ENCODE data around the gene C1QA.

Gene C1QA, protein sequence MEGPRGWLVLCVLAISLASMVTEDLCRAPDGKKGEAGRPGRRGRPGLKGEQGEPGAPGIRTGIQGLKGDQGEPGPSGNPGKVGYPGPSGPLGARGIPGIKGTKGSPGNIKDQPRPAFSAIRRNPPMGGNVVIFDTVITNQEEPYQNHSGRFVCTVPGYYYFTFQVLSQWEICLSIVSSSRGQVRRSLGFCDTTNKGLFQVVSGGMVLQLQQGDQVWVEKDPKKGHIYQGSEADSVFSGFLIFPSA

DNA sequence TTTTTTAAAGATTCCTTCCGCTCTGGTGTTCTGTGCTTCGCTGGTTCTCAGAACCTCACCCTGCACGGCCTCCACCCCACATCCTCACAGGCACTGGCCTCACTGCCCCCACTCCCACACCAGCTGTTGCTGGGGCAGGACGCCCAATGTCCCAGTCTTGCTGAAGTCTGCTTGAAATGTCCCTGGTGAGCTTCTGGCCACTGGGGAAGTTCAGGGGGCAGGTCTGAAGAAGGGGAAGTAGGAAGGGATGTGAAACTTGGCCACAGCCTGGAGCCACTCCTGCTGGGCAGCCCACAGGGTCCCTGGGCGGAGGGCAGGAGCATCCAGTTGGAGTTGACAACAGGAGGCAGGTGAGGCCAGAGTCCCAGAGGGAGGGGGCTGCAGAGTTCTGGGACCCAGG is at the start of gene C1QA:
C1QA (plus strand) TSS at position 276 of the 400 bp plus-strand sequence. CDS start 989 bp downstream, outside the sequence.
- peak within 1 kb of the TSS; percentile 30 to 51 for H3K4me3 ChIP-seq (ENCODE audit: low read depth in 1 of 2, low read length in 2 of 2)
- H3K9ac ChIP-seq (ENCODE audit: low read depth in 1 of 2, low read length in 2 of 2), result peak within 1 kb of the TSS in 1 of 2 donors; percentile 6
- no peak within 1 kb of the TSS for H3K27ac ChIP-seq (ENCODE audit: low read depth, low read length)

DNA sequence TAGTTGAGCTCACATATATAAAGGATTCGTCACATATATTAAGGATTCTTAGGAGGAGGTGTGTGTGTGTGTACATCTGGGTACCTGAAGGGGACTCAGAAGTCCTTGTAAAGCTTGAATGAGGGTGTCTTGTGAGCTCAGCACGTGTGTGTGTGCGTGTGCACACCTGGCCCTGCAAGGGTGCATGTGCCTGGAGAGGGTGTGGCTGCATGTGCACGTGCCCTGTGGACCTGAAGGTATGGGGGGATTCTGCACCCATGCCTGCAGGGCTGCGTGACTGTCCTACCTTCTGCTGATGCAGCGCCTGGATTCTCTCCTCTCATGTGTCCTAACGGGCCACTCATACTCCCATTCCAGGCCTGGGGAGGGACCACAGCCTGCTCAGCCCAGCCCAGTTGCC is 49.2 kb upstream of the C1QA start:
- Histone ChIP-seq H3K27ac (ENCODE audit: low read depth, low read length) (no peak overlapping the region), H3K36me3 (ENCODE audit: control insufficient read depth in 1 of 2, insufficient read depth in 2 of 2, low read length in 2 of 2) (no peaks in the 10 kb centered on the region), H3K4me1 (ENCODE audit: control insufficient read depth in 1 of 2, insufficient read depth in 2 of 2, low read length in 2 of 2) (no peaks in the 10 kb centered on the region), H3K9me3 (ENCODE audit: control insufficient read depth in 1 of 2, low read length in 2 of 2) (no peaks in the 10 kb centered on the region), H3K4me3 (ENCODE audit: low read depth in 1 of 2, low read length in 2 of 2) (no peak overlapping the region), H3K9ac (ENCODE audit: low read depth in 1 of 2, low read length in 2 of 2) (no peak overlapping the region), H3K27me3 (ENCODE audit: control insufficient read depth in 1 of 2, insufficient read depth in 2 of 2, low read length in 2 of 2) (peaks cover 6 to 8% of the 10 kb centered on the region in 2 donors)

More for the DNA sequence above, at the start of gene C1QA:
- no peaks in the 10 kb centered on the region for H3K36me3 ChIP-seq (ENCODE audit: control insufficient read depth in 1 of 2, insufficient read depth in 2 of 2, low read length in 2 of 2)
- peaks cover 0 to 2% of the 10 kb centered on the region in 2 donors for H3K4me1 ChIP-seq (ENCODE audit: control insufficient read depth in 1 of 2, insufficient read depth in 2 of 2, low read length in 2 of 2)
- H3K27me3 ChIP-seq (ENCODE audit: control insufficient read depth in 1 of 2, insufficient read depth in 2 of 2, low read length in 2 of 2), result peaks cover 0 to 4% of the 10 kb centered on the region in 2 donors
- no peaks in the 10 kb centered on the region for H3K9me3 ChIP-seq (ENCODE audit: control insufficient read depth in 1 of 2, low read length in 2 of 2)

DNA sequence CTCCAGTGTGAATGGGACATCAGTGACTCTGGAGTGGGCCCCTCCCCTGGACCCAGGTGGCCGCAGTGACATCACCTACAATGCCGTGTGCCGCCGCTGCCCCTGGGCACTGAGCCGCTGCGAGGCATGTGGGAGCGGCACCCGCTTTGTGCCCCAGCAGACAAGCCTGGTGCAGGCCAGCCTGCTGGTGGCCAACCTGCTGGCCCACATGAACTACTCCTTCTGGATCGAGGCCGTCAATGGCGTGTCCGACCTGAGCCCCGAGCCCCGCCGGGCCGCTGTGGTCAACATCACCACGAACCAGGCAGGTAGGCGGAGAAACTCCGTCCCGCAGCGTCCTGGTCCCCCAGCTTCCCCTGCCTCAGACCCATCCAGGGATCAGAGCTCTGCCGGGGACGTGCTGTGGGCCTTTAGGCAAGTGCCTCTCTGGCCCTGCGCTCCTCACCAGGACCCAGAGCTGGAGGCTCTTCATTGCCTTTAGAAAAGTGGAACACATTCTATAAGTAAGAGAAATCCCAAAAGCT is 47.5 kb upstream of the C1QA start:
- H3K9ac ChIP-seq (ENCODE audit: low read depth in 1 of 2, low read length in 2 of 2), result no peak overlapping the region
- H3K4me3 ChIP-seq (ENCODE audit: low read depth in 1 of 2, low read length in 2 of 2), result no peak overlapping the region
- H3K27ac ChIP-seq (ENCODE audit: low read depth, low read length), result no peak overlapping the region
- H3K9me3 ChIP-seq (ENCODE audit: control insufficient read depth in 1 of 2, low read length in 2 of 2), result no peaks in the 10 kb centered on the region
- H3K36me3 ChIP-seq (ENCODE audit: control insufficient read depth in 1 of 2, insufficient read depth in 2 of 2, low read length in 2 of 2), result no peaks in the 10 kb centered on the region
- peaks cover 20% of the 10 kb centered on the region in 2 donors for H3K27me3 ChIP-seq (ENCODE audit: control insufficient read depth in 1 of 2, insufficient read depth in 2 of 2, low read length in 2 of 2)
- no peaks in the 10 kb centered on the region for H3K4me1 ChIP-seq (ENCODE audit: control insufficient read depth in 1 of 2, insufficient read depth in 2 of 2, low read length in 2 of 2)

DNA sequence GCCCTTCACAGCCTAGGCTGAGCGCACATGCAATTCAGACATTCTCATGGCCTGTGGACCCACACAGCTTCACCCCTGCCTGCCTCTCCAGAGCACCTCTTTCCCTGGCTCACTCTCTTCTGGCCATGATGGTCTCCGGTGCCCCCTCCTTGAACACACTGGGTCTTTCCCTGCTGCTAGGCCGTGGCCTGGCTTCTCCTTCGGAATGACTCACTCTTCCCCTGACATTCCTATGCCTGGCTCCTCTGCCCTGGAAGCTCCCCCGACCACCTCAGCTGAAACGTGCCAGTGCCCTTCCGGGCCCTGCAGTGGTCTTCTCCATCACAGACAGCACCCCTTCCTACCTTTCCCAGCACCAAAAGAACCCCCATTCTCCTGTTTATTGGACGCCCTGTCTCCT is 44.9 kb upstream of the C1QA start:
- Histone ChIP-seq H3K36me3 (ENCODE audit: control insufficient read depth in 1 of 2, insufficient read depth in 2 of 2, low read length in 2 of 2) (no peaks in the 10 kb centered on the region), H3K4me3 (ENCODE audit: low read depth in 1 of 2, low read length in 2 of 2) (no peak overlapping the region), H3K4me1 (ENCODE audit: control insufficient read depth in 1 of 2, insufficient read depth in 2 of 2, low read length in 2 of 2) (no peaks in the 10 kb centered on the region), H3K9ac (ENCODE audit: low read depth in 1 of 2, low read length in 2 of 2) (no peak overlapping the region), H3K27me3 (ENCODE audit: control insufficient read depth in 1 of 2, insufficient read depth in 2 of 2, low read length in 2 of 2) (peaks cover 33 to 34% of the 10 kb centered on the region in 2 donors), H3K9me3 (ENCODE audit: control insufficient read depth in 1 of 2, low read length in 2 of 2) (no peaks in the 10 kb centered on the region), H3K27ac (ENCODE audit: low read depth, low read length) (no peak overlapping the region)

DNA sequence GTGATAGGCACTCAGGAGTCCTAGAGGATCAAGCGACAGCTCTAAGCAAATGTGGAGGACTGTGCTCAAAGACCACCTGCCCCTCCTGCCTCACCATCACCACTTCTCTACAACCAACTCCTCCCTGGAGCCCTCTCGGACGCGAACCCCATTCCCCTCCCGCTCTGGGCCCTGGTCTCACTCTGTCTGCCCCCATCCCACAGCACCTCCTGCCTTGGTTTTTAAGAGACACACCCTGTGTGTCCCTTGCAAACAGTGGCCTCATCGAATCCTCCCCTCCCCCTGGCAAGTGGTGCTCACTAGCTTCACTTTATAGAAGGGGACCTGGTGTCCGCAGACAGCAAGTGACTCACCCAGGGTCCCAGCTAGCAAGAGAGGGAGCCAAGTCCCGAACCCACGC is 44.4 kb upstream of the C1QA start:
- Histone ChIP-seq H3K4me3 (ENCODE audit: low read depth in 1 of 2, low read length in 2 of 2) (no peak overlapping the region), H3K9me3 (ENCODE audit: control insufficient read depth in 1 of 2, low read length in 2 of 2) (no peaks in the 10 kb centered on the region), H3K36me3 (ENCODE audit: control insufficient read depth in 1 of 2, insufficient read depth in 2 of 2, low read length in 2 of 2) (no peaks in the 10 kb centered on the region), H3K9ac (ENCODE audit: low read depth in 1 of 2, low read length in 2 of 2) (no peak overlapping the region), H3K4me1 (ENCODE audit: control insufficient read depth in 1 of 2, insufficient read depth in 2 of 2, low read length in 2 of 2) (no peaks in the 10 kb centered on the region), H3K27me3 (ENCODE audit: control insufficient read depth in 1 of 2, insufficient read depth in 2 of 2, low read length in 2 of 2) (peaks cover 33 to 34% of the 10 kb centered on the region in 2 donors), H3K27ac (ENCODE audit: low read depth, low read length) (no peak overlapping the region)

DNA sequence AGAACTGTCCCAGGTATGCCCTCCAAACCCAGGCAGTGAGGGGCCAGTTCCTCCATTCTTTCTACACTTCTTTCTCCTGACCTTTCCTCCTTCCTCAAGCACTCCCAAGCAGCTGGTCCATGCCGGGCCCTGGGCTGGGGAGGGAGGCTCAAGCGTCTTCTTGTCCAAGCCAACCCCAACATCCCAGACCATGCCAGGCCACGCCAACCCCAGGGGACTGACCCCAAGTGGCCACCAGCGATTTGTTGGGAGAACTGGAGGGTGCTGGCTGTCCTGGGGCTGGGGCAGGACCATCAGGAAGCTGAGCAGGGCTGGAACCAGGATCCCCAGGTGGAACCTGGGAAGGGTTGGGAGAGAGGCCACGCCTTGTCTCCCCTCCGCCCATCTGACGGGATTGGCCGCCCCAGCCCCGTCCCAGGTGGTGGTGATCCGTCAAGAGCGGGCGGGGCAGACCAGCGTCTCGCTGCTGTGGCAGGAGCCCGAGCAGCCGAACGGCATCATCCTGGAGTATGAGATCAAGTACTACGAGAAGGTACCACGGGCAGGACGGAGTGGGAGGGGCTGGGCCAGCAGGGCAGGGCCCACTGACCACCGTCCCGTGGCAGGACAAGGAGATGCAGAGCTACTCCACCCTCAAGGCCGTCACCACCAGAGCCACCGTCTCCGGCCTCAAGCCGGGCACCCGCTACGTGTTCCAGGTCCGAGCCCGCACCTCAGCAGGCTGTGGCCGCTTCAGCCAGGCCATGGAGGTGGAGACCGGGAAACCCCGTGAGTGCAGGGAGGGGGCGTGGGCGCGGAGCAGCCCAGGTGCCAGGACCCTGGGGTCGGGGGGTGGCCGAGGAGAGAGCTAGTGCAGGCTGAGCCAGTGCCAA is 43.3 kb upstream of the C1QA start:
- no peaks in the 10 kb centered on the region for H3K4me1 ChIP-seq (ENCODE audit: control insufficient read depth in 1 of 2, insufficient read depth in 2 of 2, low read length in 2 of 2)
- H3K4me3 ChIP-seq (ENCODE audit: low read depth in 1 of 2, low read length in 2 of 2), result no peak overlapping the region
- H3K9ac ChIP-seq (ENCODE audit: low read depth in 1 of 2, low read length in 2 of 2), result no peak overlapping the region
- no peak overlapping the region for H3K27ac ChIP-seq (ENCODE audit: low read depth, low read length)
- no peaks in the 10 kb centered on the region for H3K9me3 ChIP-seq (ENCODE audit: control insufficient read depth in 1 of 2, low read length in 2 of 2)
- H3K27me3 ChIP-seq (ENCODE audit: control insufficient read depth in 1 of 2, insufficient read depth in 2 of 2, low read length in 2 of 2), result peaks cover 33 to 34% of the 10 kb centered on the region in 2 donors
- H3K36me3 ChIP-seq (ENCODE audit: control insufficient read depth in 1 of 2, insufficient read depth in 2 of 2, low read length in 2 of 2), result no peaks in the 10 kb centered on the region

DNA sequence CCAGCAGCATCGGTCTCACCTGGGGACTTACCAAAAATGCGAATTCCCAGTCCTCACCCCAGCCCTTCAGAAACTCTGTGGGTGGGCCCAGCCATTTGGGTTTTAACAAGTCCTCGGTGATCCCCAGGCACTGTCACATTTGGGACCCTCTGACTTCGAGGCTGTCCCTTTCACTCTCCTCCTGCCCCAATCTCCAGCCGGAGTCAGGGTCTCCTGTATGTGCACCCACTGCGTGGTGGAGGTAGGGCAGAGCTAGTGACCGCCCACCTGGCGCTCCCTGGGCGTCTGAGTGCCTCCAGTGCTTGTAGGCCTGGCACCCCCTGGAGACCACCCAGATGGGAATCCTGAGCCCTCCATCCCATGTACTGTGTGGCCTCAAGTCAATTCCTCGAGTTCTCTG is 42.0 kb upstream of the C1QA start:
- Histone ChIP-seq H3K36me3 (ENCODE audit: control insufficient read depth in 1 of 2, insufficient read depth in 2 of 2, low read length in 2 of 2) (no peaks in the 10 kb centered on the region), H3K9ac (ENCODE audit: low read depth in 1 of 2, low read length in 2 of 2) (no peak overlapping the region), H3K4me3 (ENCODE audit: low read depth in 1 of 2, low read length in 2 of 2) (no peak overlapping the region), H3K27me3 (ENCODE audit: control insufficient read depth in 1 of 2, insufficient read depth in 2 of 2, low read length in 2 of 2) (peaks cover 33 to 34% of the 10 kb centered on the region in 2 donors), H3K4me1 (ENCODE audit: control insufficient read depth in 1 of 2, insufficient read depth in 2 of 2, low read length in 2 of 2) (no peaks in the 10 kb centered on the region), H3K9me3 (ENCODE audit: control insufficient read depth in 1 of 2, low read length in 2 of 2) (no peaks in the 10 kb centered on the region), H3K27ac (ENCODE audit: low read depth, low read length) (no peak overlapping the region)

DNA sequence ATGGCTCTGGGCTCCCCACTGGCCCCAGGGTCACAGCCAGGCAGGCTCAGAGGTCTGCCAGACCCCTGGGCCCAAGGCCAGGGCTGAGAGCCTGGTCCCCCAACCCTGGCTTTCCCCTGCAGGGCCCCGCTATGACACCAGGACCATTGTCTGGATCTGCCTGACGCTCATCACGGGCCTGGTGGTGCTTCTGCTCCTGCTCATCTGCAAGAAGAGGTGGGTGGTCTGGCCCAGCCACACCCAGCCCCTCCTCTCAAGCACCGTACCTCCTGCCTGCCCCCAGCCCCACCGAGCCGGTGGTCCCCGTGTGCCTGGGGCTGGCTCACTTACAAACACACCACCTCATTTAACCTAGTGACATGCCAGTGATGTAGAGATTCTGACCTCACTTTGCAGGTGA is 41.3 kb upstream of the C1QA start:
- Histone ChIP-seq H3K9me3 (ENCODE audit: control insufficient read depth in 1 of 2, low read length in 2 of 2) (no peaks in the 10 kb centered on the region), H3K27me3 (ENCODE audit: control insufficient read depth in 1 of 2, insufficient read depth in 2 of 2, low read length in 2 of 2) (peaks cover 32 to 33% of the 10 kb centered on the region in 2 donors), H3K4me3 (ENCODE audit: low read depth in 1 of 2, low read length in 2 of 2) (no peak overlapping the region), H3K27ac (ENCODE audit: low read depth, low read length) (no peak overlapping the region), H3K36me3 (ENCODE audit: control insufficient read depth in 1 of 2, insufficient read depth in 2 of 2, low read length in 2 of 2) (no peaks in the 10 kb centered on the region), H3K9ac (ENCODE audit: low read depth in 1 of 2, low read length in 2 of 2) (no peak overlapping the region), H3K4me1 (ENCODE audit: control insufficient read depth in 1 of 2, insufficient read depth in 2 of 2, low read length in 2 of 2) (no peaks in the 10 kb centered on the region)

DNA sequence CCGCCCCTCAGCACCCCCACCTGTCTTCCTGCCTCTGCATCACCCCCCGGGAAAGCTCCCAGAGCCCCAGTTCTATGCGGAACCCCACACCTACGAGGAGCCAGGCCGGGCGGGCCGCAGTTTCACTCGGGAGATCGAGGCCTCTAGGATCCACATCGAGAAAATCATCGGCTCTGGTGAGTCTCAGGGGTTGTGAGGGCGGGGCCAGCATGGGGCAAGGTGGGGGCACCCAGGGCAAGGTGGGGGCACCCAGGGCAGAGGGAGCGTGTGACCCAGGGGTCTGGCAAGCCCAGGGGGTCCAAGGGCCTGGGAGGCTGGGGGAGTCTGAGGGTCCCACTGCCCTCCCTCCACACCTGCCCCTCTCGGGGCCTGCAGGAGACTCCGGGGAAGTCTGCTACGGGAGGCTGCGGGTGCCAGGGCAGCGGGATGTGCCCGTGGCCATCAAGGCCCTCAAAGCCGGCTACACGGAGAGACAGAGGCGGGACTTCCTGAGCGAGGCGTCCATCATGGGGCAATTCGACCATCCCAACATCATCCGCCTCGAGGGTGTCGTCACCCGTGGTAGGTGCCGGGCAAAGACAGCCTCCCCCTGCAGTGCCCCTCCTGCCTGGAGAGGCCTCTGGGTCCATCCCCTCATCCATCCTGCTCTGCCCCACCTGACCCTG is 39.0 kb upstream of the C1QA start:
- H3K4me1 ChIP-seq (ENCODE audit: control insufficient read depth in 1 of 2, insufficient read depth in 2 of 2, low read length in 2 of 2), result no peaks in the 10 kb centered on the region
- no peak overlapping the region for H3K9ac ChIP-seq (ENCODE audit: low read depth in 1 of 2, low read length in 2 of 2)
- H3K27ac ChIP-seq (ENCODE audit: low read depth, low read length), result no peak overlapping the region
- no peak overlapping the region for H3K4me3 ChIP-seq (ENCODE audit: low read depth in 1 of 2, low read length in 2 of 2)
- H3K36me3 ChIP-seq (ENCODE audit: control insufficient read depth in 1 of 2, insufficient read depth in 2 of 2, low read length in 2 of 2), result no peaks in the 10 kb centered on the region
- H3K27me3 ChIP-seq (ENCODE audit: control insufficient read depth in 1 of 2, insufficient read depth in 2 of 2, low read length in 2 of 2), result peaks cover 25 to 29% of the 10 kb centered on the region in 2 donors
- no peaks in the 10 kb centered on the region for H3K9me3 ChIP-seq (ENCODE audit: control insufficient read depth in 1 of 2, low read length in 2 of 2)

DNA sequence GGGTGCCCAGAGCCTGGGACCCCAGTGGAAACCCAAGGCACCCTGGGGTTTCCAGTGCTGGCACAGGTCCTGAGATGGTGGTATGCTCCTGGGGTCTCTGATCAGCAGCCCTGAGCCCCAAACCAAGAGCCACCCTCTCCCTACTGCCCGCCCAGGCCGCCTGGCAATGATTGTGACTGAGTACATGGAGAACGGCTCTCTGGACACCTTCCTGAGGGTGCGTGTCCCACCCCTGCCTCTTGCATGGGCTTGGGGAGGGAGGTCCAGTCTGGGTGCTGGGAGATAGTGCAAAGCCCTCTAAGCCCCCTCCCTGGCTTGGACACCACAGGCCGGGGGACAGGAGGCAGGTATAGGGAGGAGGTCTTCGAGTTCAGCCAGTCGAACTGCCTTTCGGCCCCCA is 38.4 kb upstream of the C1QA start:
- no peaks in the 10 kb centered on the region for H3K9me3 ChIP-seq (ENCODE audit: control insufficient read depth in 1 of 2, low read length in 2 of 2)
- no peak overlapping the region for H3K9ac ChIP-seq (ENCODE audit: low read depth in 1 of 2, low read length in 2 of 2)
- H3K27ac ChIP-seq (ENCODE audit: low read depth, low read length), result no peak overlapping the region
- no peak overlapping the region for H3K4me3 ChIP-seq (ENCODE audit: low read depth in 1 of 2, low read length in 2 of 2)
- H3K36me3 ChIP-seq (ENCODE audit: control insufficient read depth in 1 of 2, insufficient read depth in 2 of 2, low read length in 2 of 2), result no peaks in the 10 kb centered on the region
- H3K27me3 ChIP-seq (ENCODE audit: control insufficient read depth in 1 of 2, insufficient read depth in 2 of 2, low read length in 2 of 2), result peaks cover 20 to 26% of the 10 kb centered on the region in 2 donors
- H3K4me1 ChIP-seq (ENCODE audit: control insufficient read depth in 1 of 2, insufficient read depth in 2 of 2, low read length in 2 of 2), result no peaks in the 10 kb centered on the region

Data from duodenal mucosa (tissue), 2 donors.